OCI-LY7 (cell line): ENCODE results near the gene CKAP2L.

Experiments
- EZH2phosphoT487 ChIP-seq: fragments of 200-600 bp; sonication (generic); IDR thresholded peaks from 2 replicates; pipeline ENCODE4 v1.6.1; 2018; ENCODE audit warnings: low read depth, borderline replicate concordance, mild to moderate bottlenecking, mixed run types, antibody characterized with exemption, low read length, moderate library complexity, mixed read lengths
- TF ChIP-seq, protein P1 (sequence below): fragments of 200-600 bp; sonication (generic); conservative IDR thresholded peaks from 2 replicates; pipeline ENCODE4 v1.5.1; 2014; ENCODE audit warnings: mild to moderate bottlenecking, antibody characterized with exemption, low read length, moderate library complexity, mixed read lengths

DNA sequence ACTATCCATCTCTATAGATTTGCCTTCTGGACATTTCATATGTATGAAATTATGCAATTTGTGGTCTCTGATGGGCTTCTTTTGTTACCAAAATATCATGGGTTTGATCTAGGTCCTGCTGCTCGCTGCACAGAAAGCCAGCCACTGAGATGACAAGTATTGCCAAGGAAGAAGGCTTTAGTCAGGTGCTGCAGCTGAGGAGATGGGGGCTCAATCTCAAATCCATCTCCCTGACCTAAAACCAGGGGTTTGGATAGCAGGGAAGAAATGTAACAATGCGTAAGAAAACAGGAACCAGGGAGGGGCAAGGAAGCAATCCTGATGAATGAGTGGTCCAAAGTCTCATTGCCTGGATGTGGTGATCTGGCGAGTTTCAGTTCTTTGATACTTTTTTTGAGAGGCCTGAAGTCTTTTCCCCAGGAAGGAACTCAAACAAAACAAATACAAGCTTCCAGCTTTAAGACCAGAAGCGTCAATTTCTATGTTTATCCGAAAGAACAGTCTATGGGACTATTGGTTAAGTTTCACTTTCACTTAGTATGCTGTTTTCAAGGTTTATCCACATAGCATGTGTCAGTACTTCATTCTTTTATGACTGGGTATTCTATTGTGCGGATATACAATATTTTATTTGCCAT lies 3.4 kb upstream of the CKAP2L start:
- TF ChIP-seq, protein P1, sequence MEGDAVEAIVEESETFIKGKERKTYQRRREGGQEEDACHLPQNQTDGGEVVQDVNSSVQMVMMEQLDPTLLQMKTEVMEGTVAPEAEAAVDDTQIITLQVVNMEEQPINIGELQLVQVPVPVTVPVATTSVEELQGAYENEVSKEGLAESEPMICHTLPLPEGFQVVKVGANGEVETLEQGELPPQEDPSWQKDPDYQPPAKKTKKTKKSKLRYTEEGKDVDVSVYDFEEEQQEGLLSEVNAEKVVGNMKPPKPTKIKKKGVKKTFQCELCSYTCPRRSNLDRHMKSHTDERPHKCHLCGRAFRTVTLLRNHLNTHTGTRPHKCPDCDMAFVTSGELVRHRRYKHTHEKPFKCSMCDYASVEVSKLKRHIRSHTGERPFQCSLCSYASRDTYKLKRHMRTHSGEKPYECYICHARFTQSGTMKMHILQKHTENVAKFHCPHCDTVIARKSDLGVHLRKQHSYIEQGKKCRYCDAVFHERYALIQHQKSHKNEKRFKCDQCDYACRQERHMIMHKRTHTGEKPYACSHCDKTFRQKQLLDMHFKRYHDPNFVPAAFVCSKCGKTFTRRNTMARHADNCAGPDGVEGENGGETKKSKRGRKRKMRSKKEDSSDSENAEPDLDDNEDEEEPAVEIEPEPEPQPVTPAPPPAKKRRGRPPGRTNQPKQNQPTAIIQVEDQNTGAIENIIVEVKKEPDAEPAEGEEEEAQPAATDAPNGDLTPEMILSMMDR: no peak
- TF ChIP-seq EZH2phosphoT487: no peak
